Measurements from ENCODE around the gene VTCN1.

Gene VTCN1

GRCh38 chr1:117208580-117208979 lies 2.1 kb downstream of the VTCN1 start:
- DNase-seq, result no peak

GRCh38 chr1:117205368-117205767 lies 5.4 kb downstream of the VTCN1 start:
- no peak for DNase-seq

GRCh38 chr1:117201808-117202207 lies 8.9 kb downstream of the VTCN1 start:
- no peak for DNase-seq

- DNase-seq, result no peak
These were observed 12.6 kb downstream of the VTCN1 start for GRCh38 chr1:117198097-117198496.

GRCh38 chr1:117189726-117190125 lies 21.0 kb downstream of the VTCN1 start:
- DNase-seq, result no peak

GRCh38 chr1:117188816-117189437 lies 21.8 kb downstream of the VTCN1 start:
- DNase-seq, result no peak

- DNase-seq, result peak; percentile 3
These were observed 22.4 kb downstream of the VTCN1 start for GRCh38 chr1:117188170-117188815.

- DNase-seq, result no peak
These were observed 27.6 kb downstream of the VTCN1 start for GRCh38 chr1:117183112-117183511.

- no peak for DNase-seq
These were observed 28.4 kb downstream of the VTCN1 start for GRCh38 chr1:117182319-117182718.

- DNase-seq, result peak; percentile 62
These were observed 29.1 kb downstream of the VTCN1 start for GRCh38 chr1:117181630-117182041.

GRCh38 chr1:117180147-117180967 lies 30.4 kb downstream of the VTCN1 start:
- no peak for DNase-seq

- DNase-seq, result no peak
These were observed 31.3 kb downstream of the VTCN1 start for GRCh38 chr1:117179471-117179870.

GRCh38 chr1:117178756-117179155 lies 32.0 kb downstream of the VTCN1 start:
- no peak for DNase-seq

- DNase-seq, result no peak
These were observed 33.4 kb downstream of the VTCN1 start for GRCh38 chr1:117177376-117177775.

- no peak for DNase-seq
These were observed 34.1 kb downstream of the VTCN1 start for GRCh38 chr1:117176579-117176978.

- no peak for DNase-seq
These were observed 35.9 kb downstream of the VTCN1 start for GRCh38 chr1:117174851-117175250.

- DNase-seq, result no peak
These were observed 37.0 kb downstream of the VTCN1 start for GRCh38 chr1:117173691-117174090.

GRCh38 chr1:117173006-117173405 lies 37.7 kb downstream of the VTCN1 start:
- DNase-seq, result no peak

GRCh38 chr1:117171900-117172511 lies 38.7 kb downstream of the VTCN1 start:
- no peak for DNase-seq

GRCh38 chr1:117169871-117170596 lies 40.7 kb downstream of the VTCN1 start:
- DNase-seq, result no peak

- DNase-seq, result no peak
These were observed 43.3 kb downstream of the VTCN1 start for GRCh38 chr1:117167402-117167801.

GRCh38 chr1:117166076-117166475 lies 44.7 kb downstream of the VTCN1 start:
- no peak for DNase-seq

- DNase-seq, result no peak
These were observed 46.5 kb downstream of the VTCN1 start for GRCh38 chr1:117164209-117164608.

Data from inflammatory macrophage treated with lipopolysaccharide for 4 hours (primary cell).